A549 (cell line): ENCODE data around the gene TUBA4B. TPM values are rescaled to one million over a fixed set of nuclear protein-coding genes. Genes with fewer than 3 reads are reported as not detected.

Source experiments
- ATAC-seq, 2 experiments: fragments of 200-7000 bp in 1 of 2; fragments of >200 bp in 1 of 2; cut with Nextera tagmentation in 1 of 2; cut with Tn5 transposase in 1 of 2; 3 replicates each; pipeline versions ENCODE4 v1.8.0 to v1.9.1; 2018 to 2020; ENCODE audit warnings: mild to moderate bottlenecking in 1 of 2, moderate library complexity in 1 of 2
- CTCF ChIA-PET: fragments of 300-600 bp; sonication (Branson Sonifier 250); formaldehyde crosslinking; extraction: SDS; loops from one replicate; lab custom pipeline; 2021; ENCODE audit warnings: antibody characterized with exemption, inconsistent platforms; lab: Yijun Ruan, JAX
- POLR2A ChIA-PET: fragments of 350-600 bp; formaldehyde crosslinking; extraction: SDS; loops from one replicate; lab custom pipeline; 2021; ENCODE audit warnings: antibody characterized with exemption, inconsistent platforms; lab: Yijun Ruan, JAX
- DNase-seq, 2 experiments: peaks; one replicate each; pipeline versions ENCODE4 v3.0.0 to v3.0.0-alpha.2; 2011 to 2016; ENCODE audit warnings: low read depth in 1 of 2, low spot score in 1 of 2
- FAIRE-seq: peaks from 2 replicates; lab custom pipeline; 2011; peaks lifted over from hg19 to GRCh38; lab: Jason Lieb, UNC
- H3K27ac ChIP-seq, 2 experiments: fragments of >200 bp; sonication (Bioruptor Twin); formaldehyde crosslinking; 3 replicates each; pipeline ENCODE4 v1.5.1; 2016 to 2017
- H3K4me1 ChIP-seq: fragments of >200 bp; sonication (Bioruptor Twin); formaldehyde crosslinking; 3 replicates; pipeline ENCODE4 v1.6.1; 2016
- H3K4me2 ChIP-seq: fragments of >200 bp; sonication (Bioruptor Twin); formaldehyde crosslinking; 3 replicates; pipeline ENCODE4 v1.6.1; 2016
- H3K4me3 ChIP-seq: fragments of >200 bp; sonication (Bioruptor Twin); formaldehyde crosslinking; 3 replicates; pipeline ENCODE4 v1.5.1; 2016
- H3K9me3 ChIP-seq: fragments of >200 bp; sonication (Bioruptor Twin); formaldehyde crosslinking; 3 replicates; pipeline ENCODE4 v1.6.1; 2016
- BHLHE40 ChIP-seq: IDR thresholded peaks from 2 replicates; pipeline ENCODE4 v1.6.1; 2012; ENCODE audit warnings: low read depth, low read length, inconsistent platforms
- CBX8 ChIP-seq: fragments of 200-600 bp; sonication (generic); IDR thresholded peaks from 2 replicates; pipeline ENCODE4 v1.6.1; 2016
- EHMT2 ChIP-seq: fragments of 200-600 bp; sonication (generic); IDR thresholded peaks from 2 replicates; pipeline ENCODE4 v1.6.1; 2016; ENCODE audit warnings: antibody characterized with exemption, low read depth, mild to moderate bottlenecking, moderate library complexity
- FOSB ChIP-seq: fragments of 250-450 bp; sonication (Bioruptor Pico); IDR thresholded peaks from 2 replicates; pipeline ENCODE4 v1.5.0; 2020; ENCODE audit warnings: mild to moderate bottlenecking, moderate library complexity
- FOXS1 ChIP-seq: fragments of 250-450 bp; sonication (Bioruptor Pico); IDR thresholded peaks from 2 replicates; pipeline ENCODE4 v1.5.0; 2020; ENCODE audit warnings: mild to moderate bottlenecking, moderate library complexity
- JUN ChIP-seq, 2 experiments: fragments of >200 bp; sonication (Bioruptor Twin); formaldehyde crosslinking; IDR thresholded peaks; 2 replicates in 1 of 2; 3 replicates in 1 of 2; pipeline ENCODE4 v1.6.1; 2016 to 2017
- MAZ ChIP-seq: fragments of 150-350 bp; IDR thresholded peaks from 2 replicates; pipeline ENCODE4 v1.6.1; 2014; ENCODE audit warnings: antibody characterized with exemption, low read depth, low read length, borderline replicate concordance
- MYC ChIP-seq: IDR thresholded peaks from 2 replicates; pipeline ENCODE4 v1.6.1; 2012; ENCODE audit warnings: mild to moderate bottlenecking, inconsistent platforms, low read length, improper control_type of control experiment, borderline replicate concordance
- NR3C1 ChIP-seq: fragments of >200 bp; sonication (Bioruptor Twin); formaldehyde crosslinking; IDR thresholded peaks from 3 replicates; pipeline ENCODE4 v1.6.1; 2017
- RAD21 ChIP-seq, 2 experiments: fragments of >200 bp in 1 of 2; sonication (Bioruptor Twin) in 1 of 2; formaldehyde crosslinking in 1 of 2; IDR thresholded peaks in 1 of 2; conservative IDR thresholded peaks in 1 of 2; 2 replicates in 1 of 2; 3 replicates in 1 of 2; pipeline ENCODE4 v1.6.1; 2012 to 2018; ENCODE audit warnings: inconsistent platforms in 1 of 2
- RARB ChIP-seq: fragments of 250-450 bp; sonication (Bioruptor Pico); IDR thresholded peaks from 2 replicates; pipeline ENCODE4 v1.8.0; 2021; ENCODE audit warnings: mild to moderate bottlenecking, moderate library complexity
- SMC3 ChIP-seq: fragments of >200 bp; sonication (Bioruptor Twin); formaldehyde crosslinking; IDR thresholded peaks from 3 replicates; pipeline ENCODE4 v1.6.1; 2018; ENCODE audit warnings: inconsistent platforms
- SREBF2 ChIP-seq: fragments of 450-650 bp; IDR thresholded peaks from 2 replicates; pipeline ENCODE4 v1.6.1; 2014; ENCODE audit warnings: mild to moderate bottlenecking, moderate library complexity
- ZC3H11A ChIP-seq: fragments of 450-650 bp; IDR thresholded peaks from 2 replicates; pipeline ENCODE4 v1.6.1; 2014; ENCODE audit warnings: antibody characterized with exemption, mild to moderate bottlenecking
- WGBS: methylation state at CpG from one replicate; pipeline ENCODE4 v1.1.6; 2017; ENCODE audit errors: missing lambda C conversion rate; 5-methylcytosine and 5-hydroxymethylcytosine counted together
- polyA plus RNA-seq, 4 experiments: library from polyadenylated mRNA; depleted of rRNA in 3 of 4; stranded (reverse); fragments of >200 nt; fragmentation: RNase III in 1 of 4; extraction: RNeasy Plus Mini Kit Qiagen cat#74134 plus additional on column Dnase treatment in 1 of 4; gene quantifications; 2 replicates in 3 of 4; 3 replicates in 1 of 4; pipeline ENCODE4 v1.2.3, GENCODE V29; 2011 to 2017
- TF ChIP-seq, protein P1 (sequence below): fragments of 200-600 bp; sonication (generic); IDR thresholded peaks from 2 replicates; pipeline ENCODE4 v1.6.1; 2016; ENCODE audit warnings: antibody characterized with exemption, mild to moderate bottlenecking, moderate library complexity
- TF ChIP-seq, protein P2 (sequence below): fragments of >200 bp; sonication (Bioruptor Twin); formaldehyde crosslinking; IDR thresholded peaks from 2 replicates; pipeline ENCODE4 v1.6.1; 2016
- TF ChIP-seq, protein P3 (sequence below): IDR thresholded peaks from 2 replicates; pipeline ENCODE4 v1.6.1; 2012
- TF ChIP-seq, protein P4 (sequence below): fragments of 150-350 bp; IDR thresholded peaks from 2 replicates; pipeline ENCODE4 v1.6.1; 2014; ENCODE audit warnings: low read depth, mild to moderate bottlenecking, low read length
- TF ChIP-seq, protein P5 (sequence below): fragments of >200 bp; sonication (Bioruptor Twin); formaldehyde crosslinking; IDR thresholded peaks from 3 replicates; pipeline ENCODE4 v1.6.1; 2016

The TUBA4B gene
- polyA plus RNA-seq, 2 of the 4 experiments (the other 2 are of a cell fraction) = 0.71 to 0.94 TPM

DNA sequence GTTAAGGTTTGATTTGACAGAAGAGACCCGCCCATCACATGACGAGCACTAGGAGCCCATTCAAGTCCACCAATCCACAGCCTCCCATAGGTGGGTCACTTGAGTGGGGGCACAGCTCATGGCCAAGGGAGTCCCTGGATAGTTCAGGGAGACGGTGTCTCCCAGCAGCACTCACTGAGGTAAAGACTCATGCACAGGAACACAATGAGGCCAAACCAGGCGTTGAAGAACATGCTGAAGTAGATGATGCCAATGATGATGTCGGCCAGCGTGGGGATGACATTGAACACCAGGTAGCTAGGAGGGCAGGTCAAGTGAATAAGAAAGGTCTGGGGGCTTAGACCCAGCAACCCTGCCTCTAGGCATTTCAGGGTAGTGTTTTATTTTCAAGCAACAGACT lies 38.3 kb upstream of the TUBA4B start:
- H3K27ac ChIP-seq = no peak overlapping the region
- CTCF ChIA-PET = interaction anchor here (1.3 to 8.6 kb wide), 2 partner anchors 21 to 78 kb away, joined by 4 to 56 read pairs; no protein-coding TSS in a partner anchor
- 100% methylated on average over 6 of the region's 6 CpGs for WGBS
- DNase-seq = no peak
- no peaks in the 10 kb centered on the region for H3K9me3 ChIP-seq
- H3K4me2 ChIP-seq = no peak overlapping the region
- no peak overlapping the region for H3K4me3 ChIP-seq
- POLR2A ChIA-PET = no interaction called here
- peaks cover 30% of the 10 kb centered on the region for H3K4me1 ChIP-seq
- TF ChIP-seq MYC = no peak
- no peak for TF ChIP-seq SMC3
- no peak for TF ChIP-seq MAZ
- TF ChIP-seq, protein P1, sequence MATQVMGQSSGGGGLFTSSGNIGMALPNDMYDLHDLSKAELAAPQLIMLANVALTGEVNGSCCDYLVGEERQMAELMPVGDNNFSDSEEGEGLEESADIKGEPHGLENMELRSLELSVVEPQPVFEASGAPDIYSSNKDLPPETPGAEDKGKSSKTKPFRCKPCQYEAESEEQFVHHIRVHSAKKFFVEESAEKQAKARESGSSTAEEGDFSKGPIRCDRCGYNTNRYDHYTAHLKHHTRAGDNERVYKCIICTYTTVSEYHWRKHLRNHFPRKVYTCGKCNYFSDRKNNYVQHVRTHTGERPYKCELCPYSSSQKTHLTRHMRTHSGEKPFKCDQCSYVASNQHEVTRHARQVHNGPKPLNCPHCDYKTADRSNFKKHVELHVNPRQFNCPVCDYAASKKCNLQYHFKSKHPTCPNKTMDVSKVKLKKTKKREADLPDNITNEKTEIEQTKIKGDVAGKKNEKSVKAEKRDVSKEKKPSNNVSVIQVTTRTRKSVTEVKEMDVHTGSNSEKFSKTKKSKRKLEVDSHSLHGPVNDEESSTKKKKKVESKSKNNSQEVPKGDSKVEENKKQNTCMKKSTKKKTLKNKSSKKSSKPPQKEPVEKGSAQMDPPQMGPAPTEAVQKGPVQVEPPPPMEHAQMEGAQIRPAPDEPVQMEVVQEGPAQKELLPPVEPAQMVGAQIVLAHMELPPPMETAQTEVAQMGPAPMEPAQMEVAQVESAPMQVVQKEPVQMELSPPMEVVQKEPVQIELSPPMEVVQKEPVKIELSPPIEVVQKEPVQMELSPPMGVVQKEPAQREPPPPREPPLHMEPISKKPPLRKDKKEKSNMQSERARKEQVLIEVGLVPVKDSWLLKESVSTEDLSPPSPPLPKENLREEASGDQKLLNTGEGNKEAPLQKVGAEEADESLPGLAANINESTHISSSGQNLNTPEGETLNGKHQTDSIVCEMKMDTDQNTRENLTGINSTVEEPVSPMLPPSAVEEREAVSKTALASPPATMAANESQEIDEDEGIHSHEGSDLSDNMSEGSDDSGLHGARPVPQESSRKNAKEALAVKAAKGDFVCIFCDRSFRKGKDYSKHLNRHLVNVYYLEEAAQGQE = no peak
- TF ChIP-seq RARB = no peak
- no peak for TF ChIP-seq SREBF2
- TF ChIP-seq FOSB (CRISPR knock-in tag) = no peak
- TF ChIP-seq, protein P2, sequence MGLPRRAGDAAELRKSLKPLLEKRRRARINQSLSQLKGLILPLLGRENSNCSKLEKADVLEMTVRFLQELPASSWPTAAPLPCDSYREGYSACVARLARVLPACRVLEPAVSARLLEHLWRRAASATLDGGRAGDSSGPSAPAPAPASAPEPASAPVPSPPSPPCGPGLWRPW = no peak
- TF ChIP-seq, protein P3, sequence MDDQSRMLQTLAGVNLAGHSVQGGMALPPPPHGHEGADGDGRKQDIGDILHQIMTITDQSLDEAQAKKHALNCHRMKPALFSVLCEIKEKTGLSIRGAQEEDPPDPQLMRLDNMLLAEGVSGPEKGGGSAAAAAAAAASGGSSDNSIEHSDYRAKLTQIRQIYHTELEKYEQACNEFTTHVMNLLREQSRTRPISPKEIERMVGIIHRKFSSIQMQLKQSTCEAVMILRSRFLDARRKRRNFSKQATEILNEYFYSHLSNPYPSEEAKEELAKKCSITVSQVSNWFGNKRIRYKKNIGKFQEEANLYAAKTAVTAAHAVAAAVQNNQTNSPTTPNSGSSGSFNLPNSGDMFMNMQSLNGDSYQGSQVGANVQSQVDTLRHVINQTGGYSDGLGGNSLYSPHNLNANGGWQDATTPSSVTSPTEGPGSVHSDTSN = no peak
- TF ChIP-seq BHLHE40 = no peak
- no peak for TF ChIP-seq EHMT2
- no peak for TF ChIP-seq NR3C1
- TF ChIP-seq ZC3H11A = no peak
- TF ChIP-seq, protein P4, sequence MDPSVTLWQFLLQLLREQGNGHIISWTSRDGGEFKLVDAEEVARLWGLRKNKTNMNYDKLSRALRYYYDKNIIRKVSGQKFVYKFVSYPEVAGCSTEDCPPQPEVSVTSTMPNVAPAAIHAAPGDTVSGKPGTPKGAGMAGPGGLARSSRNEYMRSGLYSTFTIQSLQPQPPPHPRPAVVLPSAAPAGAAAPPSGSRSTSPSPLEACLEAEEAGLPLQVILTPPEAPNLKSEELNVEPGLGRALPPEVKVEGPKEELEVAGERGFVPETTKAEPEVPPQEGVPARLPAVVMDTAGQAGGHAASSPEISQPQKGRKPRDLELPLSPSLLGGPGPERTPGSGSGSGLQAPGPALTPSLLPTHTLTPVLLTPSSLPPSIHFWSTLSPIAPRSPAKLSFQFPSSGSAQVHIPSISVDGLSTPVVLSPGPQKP = no peak
- TF ChIP-seq, protein P5, sequence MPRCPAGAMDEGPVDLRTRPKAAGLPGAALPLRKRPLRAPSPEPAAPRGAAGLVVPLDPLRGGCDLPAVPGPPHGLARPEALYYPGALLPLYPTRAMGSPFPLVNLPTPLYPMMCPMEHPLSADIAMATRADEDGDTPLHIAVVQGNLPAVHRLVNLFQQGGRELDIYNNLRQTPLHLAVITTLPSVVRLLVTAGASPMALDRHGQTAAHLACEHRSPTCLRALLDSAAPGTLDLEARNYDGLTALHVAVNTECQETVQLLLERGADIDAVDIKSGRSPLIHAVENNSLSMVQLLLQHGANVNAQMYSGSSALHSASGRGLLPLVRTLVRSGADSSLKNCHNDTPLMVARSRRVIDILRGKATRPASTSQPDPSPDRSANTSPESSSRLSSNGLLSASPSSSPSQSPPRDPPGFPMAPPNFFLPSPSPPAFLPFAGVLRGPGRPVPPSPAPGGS = no peak
- TF ChIP-seq, all 56 proteins: peak for 0
- FAIRE-seq = no peak
- no peak for ATAC-seq

DNA sequence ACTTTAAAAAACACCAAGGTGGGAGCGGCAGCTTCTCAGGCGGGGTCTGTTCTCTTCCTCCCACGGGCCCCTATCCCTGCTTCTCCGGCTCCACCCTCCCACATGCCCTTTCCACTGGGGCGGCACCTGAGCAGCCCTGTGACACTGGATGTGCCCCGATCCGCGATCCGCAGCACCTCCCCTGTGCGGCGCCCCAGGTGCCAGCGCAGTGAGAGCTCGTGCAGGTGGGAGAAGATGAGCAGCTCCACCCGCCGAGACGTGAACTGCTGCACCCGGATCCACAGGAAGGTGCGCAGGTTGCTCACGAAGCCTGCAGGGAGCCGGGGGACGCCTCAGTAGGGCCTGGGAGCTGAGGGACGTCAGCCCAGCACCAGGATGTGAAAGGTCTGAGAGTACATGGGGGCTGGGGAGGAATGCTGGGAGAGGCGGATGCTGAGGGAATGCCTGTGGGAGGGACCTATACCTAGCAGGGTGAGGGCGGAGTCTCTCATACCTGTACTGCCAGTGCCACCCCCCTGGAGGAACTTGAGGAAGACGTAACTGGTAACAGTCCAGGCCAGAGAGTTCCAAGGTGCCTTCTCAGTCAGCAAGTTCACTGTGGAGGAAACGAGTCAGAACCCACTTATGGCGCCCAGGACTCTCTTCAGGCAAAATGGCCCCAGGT lies 37.0 kb upstream of the TUBA4B start:
- ChIA-PET POLR2A (interaction anchor here (0.8 to 3.8 kb wide), 2 partner anchors 10 to 58 kb away, joined by 3 to 19 read pairs; no protein-coding TSS in a partner anchor), CTCF (interaction anchor here (0.8 to 8.6 kb wide), 10 partner anchors 8 to 78 kb away, joined by 3 to 79 read pairs (median 6); partner anchors contain the start of genes ANKZF1, ATG9A and DNAJB2)
- TF ChIP-seq FOXS1 (CRISPR knock-in tag) (no peak), JUN (IDR thresholded peaks at IDR 0.05) (0 out of 5 replicates have a peak, but pooled peaks of 1 of the 2 experiments have one; percentile 32), CBX8 (no peak), RAD21 (conservative IDR thresholded peaks at IDR 0.05 in 1 of 2, IDR thresholded peaks at IDR 0.05 in 1 of 2) (no peak)
- Histone ChIP-seq H3K4me2 (peak overlapping the region; percentile 93), H3K27ac (peak overlapping the region; percentile 92 to 95; a peak in 5 of 6 replicates), H3K9me3 (no peaks in the 10 kb centered on the region), H3K4me1 (peaks cover 30% of the 10 kb centered on the region), H3K4me3 (no peak overlapping the region)
- ATAC-seq (no peak), FAIRE-seq (no peak), DNase-seq (no peak)
- WGBS = 94% methylated on average over 27 of the region's 27 CpGs
